Endothelial cell of umbilical vein (primary cell): ENCODE results near the gene KRTAP20-4. TPM values are rescaled to one million over a fixed set of nuclear protein-coding genes. Genes with fewer than 3 reads are reported as not detected.

Experiments
- BruUV-seq: library from RNA; stranded (reverse); fragments of 400-500 nt; replicated peaks from 2 replicates; lab custom pipeline; 2021; lab: Mats Ljungman, UMichigan
- CTCF ChIA-PET: fragments of 300-600, 350-600 bp; sonication (Branson Sonifier 250); formaldehyde crosslinking; loops from one replicate; lab custom pipeline; 2021; ENCODE audit warnings: antibody characterized with exemption, inconsistent platforms; lab: Charles Lee
- POLR2A ChIA-PET: fragments of 300-600, 350-600 bp; sonication (Branson Sonifier 250); formaldehyde crosslinking; loops from one replicate; lab custom pipeline; 2021; ENCODE audit warnings: antibody characterized with exemption, inconsistent platforms; lab: Charles Lee
- DNase-seq: peaks from one replicate; pipeline ENCODE4 v3.0.0-alpha.2; 2011; ENCODE audit warnings: low read depth, low spot score
- FAIRE-seq: peaks from 2 replicates; lab custom pipeline; 2011; peaks lifted over from hg19 to GRCh38; lab: Jason Lieb, UNC
- H2AFZ ChIP-seq: 2 replicates; pipeline ENCODE4 v1.6.0; 2012; ENCODE audit warnings: low read depth, low read length, control low read depth, inconsistent platforms
- H3K27ac ChIP-seq: 2 replicates; pipeline ENCODE4 v1.5.1; 2011; ENCODE audit warnings: low read depth, mild to moderate bottlenecking, control low read depth, low read length, moderate library complexity; ENCODE audit not compliant: insufficient read depth
- H3K27me3 ChIP-seq, 2 experiments: 2 replicates each; pipeline versions ENCODE4 v1.6.0 to v1.6.1; 2011; ENCODE audit warnings: low read length in 2 of 2, mixed read lengths in 1 of 2; ENCODE audit not compliant: control insufficient read depth in 2 of 2, insufficient read depth in 2 of 2
- H3K36me3 ChIP-seq, 2 experiments: 2 replicates in 1 of 2; 3 replicates in 1 of 2; pipeline ENCODE4 v1.5.1; 2011; ENCODE audit warnings: low read length in 2 of 2, mild to moderate bottlenecking in 1 of 2, moderate library complexity in 1 of 2; ENCODE audit not compliant: control insufficient read depth in 2 of 2, insufficient read depth in 2 of 2; ENCODE audit errors: extremely low read depth in 1 of 2
- H3K4me1 ChIP-seq: 3 replicates; pipeline ENCODE4 v1.5.1; 2011; ENCODE audit warnings: mild to moderate bottlenecking, low read length; ENCODE audit not compliant: control insufficient read depth, insufficient read depth; ENCODE audit errors: extremely low read depth
- H3K4me2 ChIP-seq: 2 replicates; pipeline ENCODE4 v1.6.1; 2011; ENCODE audit warnings: low read length, control low read depth, mixed read lengths; ENCODE audit not compliant: insufficient read depth
- H3K4me3 ChIP-seq, 3 experiments: fragments of 200-600 bp in 1 of 3; sonication (generic), shearing (Covaris generic) in 1 of 3; replicated peaks in 1 of 3; 2 replicates each; pipeline ENCODE4 v1.5.1; 2011 to 2016; ENCODE audit warnings: control low read depth in 3 of 3, low read length in 3 of 3, mild to moderate bottlenecking in 2 of 3, inconsistent platforms in 1 of 3, low read depth in 1 of 3, moderate library complexity in 1 of 3; ENCODE audit not compliant: insufficient read depth in 1 of 3
- H3K79me2 ChIP-seq: 2 replicates; pipeline ENCODE4 v1.6.0; 2012; ENCODE audit warnings: low read length, inconsistent platforms; ENCODE audit not compliant: control insufficient read depth, insufficient read depth
- H3K9ac ChIP-seq: replicated peaks from 2 replicates; pipeline ENCODE3; 2011; ENCODE audit warnings: low read length, control low read depth; ENCODE audit not compliant: insufficient read depth; ENCODE audit errors: extremely low read depth
- H3K9me1 ChIP-seq: replicated peaks from 3 replicates; pipeline ENCODE4 v1.6.0; 2011; ENCODE audit warnings: mild to moderate bottlenecking, low read length; ENCODE audit not compliant: control insufficient read depth, insufficient read depth; ENCODE audit errors: extremely low read depth
- H3K9me3 ChIP-seq: replicated peaks from 2 replicates; pipeline ENCODE4 v1.5.1; 2012; ENCODE audit warnings: low read length, inconsistent platforms; ENCODE audit not compliant: control insufficient read depth, insufficient read depth
- H4K20me1 ChIP-seq: replicated peaks from 2 replicates; pipeline ENCODE3; 2011; ENCODE audit warnings: mild to moderate bottlenecking, low read length; ENCODE audit not compliant: control insufficient read depth, insufficient read depth; ENCODE audit errors: extremely low read depth
- EZH2 ChIP-seq: IDR thresholded peaks from 2 replicates; pipeline ENCODE4 v1.6.1; 2012; ENCODE audit warnings: borderline replicate concordance, low read depth, mild to moderate bottlenecking, moderate library complexity, low read length, inconsistent platforms; ENCODE audit not compliant: severe bottlenecking
- FOS ChIP-seq: IDR thresholded peaks from 2 replicates; pipeline ENCODE4 v1.6.1; 2011; ENCODE audit warnings: mild to moderate bottlenecking, low read length, moderate library complexity, borderline replicate concordance; ENCODE audit not compliant: insufficient read depth
- GATA2 ChIP-seq: IDR thresholded peaks from 2 replicates; pipeline ENCODE4 v1.7.0; 2011; ENCODE audit warnings: low read depth, mild to moderate bottlenecking, moderate library complexity, mixed read lengths, low read length; ENCODE audit not compliant: insufficient read length, insufficient read depth
- JUN ChIP-seq: IDR thresholded peaks from 2 replicates; pipeline ENCODE4 v1.6.1; 2011; ENCODE audit warnings: borderline replicate concordance, low read depth; ENCODE audit not compliant: insufficient read length, insufficient read depth
- MYC ChIP-seq: IDR thresholded peaks from one replicate; pipeline ENCODE4 v1.6.1; 2011; ENCODE audit warnings: mild to moderate bottlenecking, low read depth, low read length
- POLR2A ChIP-seq: IDR thresholded peaks from 2 replicates; pipeline ENCODE4 v1.6.1; 2012; ENCODE audit warnings: low read depth, mild to moderate bottlenecking, control low read depth, low read length
- POLR2AphosphoS5 ChIP-seq: IDR thresholded peaks from 2 replicates; pipeline ENCODE4 v1.6.1; 2012; ENCODE audit warnings: low read depth, mild to moderate bottlenecking, control low read depth, low read length, moderate library complexity; ENCODE audit not compliant: insufficient read depth
- dilution Hi-C: fragments of 300-500 bp; cut with MboI; formaldehyde crosslinking; loops from one replicate; pipeline ENCODE4 v1.15.0; 2019; ENCODE audit warnings: low sequenced_read_pairs; ENCODE audit not compliant: extremely low pct_ligation_motif_present
- intact Hi-C: fragments of 100-400 bp; cut with micrococcal nuclease; formaldehyde crosslinking; loops from one replicate; pipeline ENCODE4 v1.10.0; 2022
- polyA plus RNA-seq, 4 experiments: library from polyadenylated mRNA; depleted of rRNA in 3 of 4; stranded (reverse) in 3 of 4; unstranded in 1 of 4; fragments of >200 nt; gene quantifications; 2 replicates each; pipeline versions ENCODE4 v1.2.1 to v1.2.3, GENCODE V29; 2011 to 2012; ENCODE audit warnings: missing spikeins in 1 of 4
- total RNA-seq: library from RNA; stranded (reverse); gene quantifications from 2 replicates; pipeline ENCODE4 v1.2.3, GENCODE V29; 2021
- TF ChIP-seq, protein P1 (sequence below), 2 donors: IDR thresholded peaks; 1 replicate in 1 of 2; 2 replicates in 1 of 2; pipeline ENCODE4 v1.5.1; 2011; ENCODE audit warnings: low read length in 2 of 2, mild to moderate bottlenecking in 2 of 2, moderate library complexity in 2 of 2, control low read depth in 1 of 2, inconsistent platforms in 1 of 2, low read depth in 1 of 2; ENCODE audit not compliant: insufficient read depth in 1 of 2; ENCODE audit errors: extremely low read depth in 1 of 2
- TF ChIP-seq, protein P2 (sequence below): IDR thresholded peaks from 2 replicates; pipeline ENCODE4 v1.6.1; 2011; ENCODE audit not compliant: insufficient read depth, insufficient read length

KRTAP20-4 gene
- total and polyA plus RNA-seq, 2 donors (not counting 3 experiments of a cell fraction or from before 2014, with no cell fraction given) = not detected

DNA sequence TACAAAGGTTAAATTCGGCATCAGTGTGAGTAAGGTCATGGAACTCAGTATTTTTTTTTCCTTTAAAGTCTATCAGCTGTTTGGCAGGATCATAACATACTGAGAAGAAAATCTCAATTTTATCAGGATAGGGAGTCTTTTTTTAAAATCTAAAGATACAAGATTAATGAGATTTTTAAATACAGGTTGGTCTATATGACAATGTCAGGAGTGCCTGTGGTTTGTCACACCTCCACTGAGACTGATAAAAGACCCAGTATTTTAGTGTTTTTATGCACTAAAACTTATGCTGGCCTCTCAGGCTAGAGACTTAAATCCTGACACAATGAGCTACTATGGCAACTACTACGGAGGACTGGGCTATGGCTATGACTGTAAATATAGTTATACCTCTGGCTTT lies 22.1 kb downstream of the KRTAP20-4 start, which contains the start of gene KRTAP20-3:
Gene KRTAP20-3, plus strand, starts transcription at position 301 of the 400 bp plus-strand sequence.
- intact Hi-C loops = no loop called here
- Histone ChIP-seq H3K9me1 (no peaks in the 10 kb centered on the region), H3K27ac (no peak within 1 kb of the TSS), H3K36me3 (no peaks in the 10 kb centered on the region), H3K9ac (no peak within 1 kb of the TSS), H3K27me3 (no peaks in the 10 kb centered on the region), H3K79me2 (no peaks in the 10 kb centered on the region), H4K20me1 (no peaks in the 10 kb centered on the region), H3K4me3 (no peak within 1 kb of the TSS), H3K9me3 (peaks cover 2% of the 10 kb centered on the region), H3K4me2 (no peak within 1 kb of the TSS), H2AFZ (no peak within 1 kb of the TSS), H3K4me1 (no peaks in the 10 kb centered on the region)
- TF ChIP-seq GATA2 (no peak), POLR2A (no peak), JUN (no peak), FOS (no peak), POLR2AphosphoS5 (no peak), MYC (no peak), EZH2 (no peak)
- TF ChIP-seq, protein P1, sequence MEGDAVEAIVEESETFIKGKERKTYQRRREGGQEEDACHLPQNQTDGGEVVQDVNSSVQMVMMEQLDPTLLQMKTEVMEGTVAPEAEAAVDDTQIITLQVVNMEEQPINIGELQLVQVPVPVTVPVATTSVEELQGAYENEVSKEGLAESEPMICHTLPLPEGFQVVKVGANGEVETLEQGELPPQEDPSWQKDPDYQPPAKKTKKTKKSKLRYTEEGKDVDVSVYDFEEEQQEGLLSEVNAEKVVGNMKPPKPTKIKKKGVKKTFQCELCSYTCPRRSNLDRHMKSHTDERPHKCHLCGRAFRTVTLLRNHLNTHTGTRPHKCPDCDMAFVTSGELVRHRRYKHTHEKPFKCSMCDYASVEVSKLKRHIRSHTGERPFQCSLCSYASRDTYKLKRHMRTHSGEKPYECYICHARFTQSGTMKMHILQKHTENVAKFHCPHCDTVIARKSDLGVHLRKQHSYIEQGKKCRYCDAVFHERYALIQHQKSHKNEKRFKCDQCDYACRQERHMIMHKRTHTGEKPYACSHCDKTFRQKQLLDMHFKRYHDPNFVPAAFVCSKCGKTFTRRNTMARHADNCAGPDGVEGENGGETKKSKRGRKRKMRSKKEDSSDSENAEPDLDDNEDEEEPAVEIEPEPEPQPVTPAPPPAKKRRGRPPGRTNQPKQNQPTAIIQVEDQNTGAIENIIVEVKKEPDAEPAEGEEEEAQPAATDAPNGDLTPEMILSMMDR (IDR thresholded peaks at IDR 0.05; ENCODE audit: extremely low read depth in 1 of 2, insufficient read depth in 1 of 2, low read depth in 1 of 2, low read length in 2 of 2) = no peak
- TF ChIP-seq, protein P2, sequence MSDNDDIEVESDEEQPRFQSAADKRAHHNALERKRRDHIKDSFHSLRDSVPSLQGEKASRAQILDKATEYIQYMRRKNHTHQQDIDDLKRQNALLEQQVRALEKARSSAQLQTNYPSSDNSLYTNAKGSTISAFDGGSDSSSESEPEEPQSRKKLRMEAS = no peak
- dilution Hi-C loops = no loop called here
- ChIA-PET CTCF (no interaction called here), POLR2A (no interaction called here)
- FAIRE-seq (no peak), DNase-seq (no peak)
- no TSS peak for BruUV-seq
